SK-N-SH (cell line): ENCODE results near the gene SLC45A3. TPM values are rescaled to one million over a fixed set of nuclear protein-coding genes. Genes with fewer than 3 reads are reported as not detected.

Experiments
- CTCF ChIA-PET: fragments of 300-600, 350-600 bp; formaldehyde crosslinking; extraction: SDS; loops from one replicate; lab custom pipeline; 2021; lab: Yijun Ruan, JAX
- POLR2A ChIA-PET: fragments of 350-600 bp; sonication (Branson Sonifier 250); formaldehyde crosslinking; extraction: SDS; loops from one replicate; lab custom pipeline; 2020; ENCODE audit warnings: antibody characterized with exemption, inconsistent platforms; lab: Yijun Ruan, JAX
- DNase-seq: peaks from one replicate; pipeline ENCODE4 v3.0.0; 2012
- H2AFZ ChIP-seq: fragments of 200-600 bp; sonication (generic); 2 replicates; pipeline ENCODE4 v1.8.1; 2016; ENCODE audit warnings: antibody characterized with exemption, mild to moderate bottlenecking, low read depth
- H3F3A ChIP-seq: fragments of 200-600 bp; sonication (generic); replicated peaks from 2 replicates; pipeline ENCODE3; 2016; ENCODE audit warnings: antibody characterized with exemption, mild to moderate bottlenecking; ENCODE audit not compliant: insufficient read depth
- H3K27ac ChIP-seq, 2 experiments: fragments of 200-500 bp in 1 of 2; fragments of 200-600 bp in 1 of 2; sonication (Bioruptor generic) in 1 of 2; sonication (generic), shearing (Covaris generic) in 1 of 2; 2 replicates each; pipeline versions ENCODE4 v1.5.1 to v1.6.1; 2014 to 2016; ENCODE audit warnings: low read depth in 2 of 2, inconsistent platforms in 1 of 2, low read length in 1 of 2, mild to moderate bottlenecking in 1 of 2, mixed read lengths in 1 of 2
- H3K27me3 ChIP-seq: fragments of 200-600 bp; sonication (generic), shearing (Covaris generic); 2 replicates; pipeline ENCODE4 v1.6.1; 2016; ENCODE audit warnings: mixed run types; ENCODE audit not compliant: insufficient read depth
- H3K36me3 ChIP-seq, 2 experiments: fragments of 200-500 bp in 1 of 2; fragments of 200-600 bp in 1 of 2; sonication (Bioruptor generic) in 1 of 2; sonication (generic) in 1 of 2; replicated peaks in 1 of 2; 2 replicates each; pipeline versions ENCODE3 to v1.5.1; 2014 to 2016; ENCODE audit warnings: low read length in 1 of 2, mild to moderate bottlenecking in 1 of 2; ENCODE audit not compliant: insufficient read depth in 2 of 2, control insufficient read depth in 1 of 2
- H3K4me1 ChIP-seq, 2 experiments: fragments of 200-500 bp in 1 of 2; fragments of 200-600 bp in 1 of 2; sonication (Bioruptor generic) in 1 of 2; sonication (generic), shearing (Covaris generic) in 1 of 2; 2 replicates each; pipeline versions ENCODE4 v1.5.1 to v1.6.1; 2014 to 2016; ENCODE audit warnings: low read depth in 1 of 2, low read length in 1 of 2, mixed run types in 1 of 2; ENCODE audit not compliant: insufficient read depth in 2 of 2, control insufficient read depth in 1 of 2
- H3K4me2 ChIP-seq: fragments of 200-600 bp; sonication (generic), shearing (Covaris generic); 2 replicates; pipeline ENCODE4 v1.6.1; 2017; ENCODE audit warnings: mixed run types
- H3K4me3 ChIP-seq, 2 experiments: fragments of 200-500 bp in 1 of 2; fragments of 200-600 bp in 1 of 2; sonication (Bioruptor generic) in 1 of 2; sonication (generic), shearing (Covaris generic) in 1 of 2; 2 replicates each; pipeline versions ENCODE4 v1.5.1 to v1.8.1; 2014 to 2016; ENCODE audit warnings: low read depth in 2 of 2, inconsistent platforms in 1 of 2, low read length in 1 of 2, mild to moderate bottlenecking in 1 of 2, mixed read lengths in 1 of 2, moderate library complexity in 1 of 2
- H3K79me2 ChIP-seq: fragments of 200-600 bp; sonication (generic); 2 replicates; pipeline ENCODE4 v1.8.1; 2017; ENCODE audit warnings: mild to moderate bottlenecking; ENCODE audit not compliant: insufficient read depth
- H3K9ac ChIP-seq: fragments of 200-600 bp; sonication (generic); 2 replicates; pipeline ENCODE4 v1.6.1; 2017; ENCODE audit warnings: mixed run types
- H3K9me2 ChIP-seq: fragments of 200-600 bp; sonication (generic); 2 replicates; pipeline ENCODE4 v1.6.1; 2017; ENCODE audit warnings: mixed run types
- H3K9me3 ChIP-seq: fragments of 200-600 bp; sonication (generic); 2 replicates; pipeline ENCODE4 v1.6.1; 2017; ENCODE audit warnings: mixed run types, mild to moderate bottlenecking, moderate library complexity
- H4K20me1 ChIP-seq: fragments of 200-600 bp; sonication (generic); 2 replicates; pipeline ENCODE4 v1.6.1; 2017; ENCODE audit warnings: mild to moderate bottlenecking, mixed run types; ENCODE audit not compliant: insufficient read depth
- CHD2 ChIP-seq: fragments of 150-350 bp; IDR thresholded peaks from 2 replicates; pipeline ENCODE4 v1.6.1; 2018; ENCODE audit warnings: low read length; ENCODE audit not compliant: partially characterized antibody
- CTCF ChIP-seq: fragments of 200-600 bp; sonication (generic); IDR thresholded peaks from 2 replicates; pipeline ENCODE4 v1.6.1; 2017; ENCODE audit warnings: antibody characterized with exemption, mild to moderate bottlenecking, moderate library complexity
- EZH2phosphoT487 ChIP-seq: fragments of 200-600 bp; sonication (generic); IDR thresholded peaks from 2 replicates; pipeline ENCODE4 v1.6.1; 2017; ENCODE audit warnings: low read depth, mixed run types, mild to moderate bottlenecking, antibody characterized with exemption, moderate library complexity, borderline replicate concordance
- FOSL2 ChIP-seq: IDR thresholded peaks from 2 replicates; pipeline ENCODE4 v1.4.0; 2012; ENCODE audit warnings: low read depth, mild to moderate bottlenecking, moderate library complexity, borderline replicate concordance
- FOXJ3 ChIP-seq: sonication (generic); formaldehyde crosslinking; IDR thresholded peaks from 2 replicates; pipeline ENCODE4 v1.5.1; 2020; ENCODE audit warnings: mild to moderate bottlenecking, missing genetic modification reagents
- GATA2 ChIP-seq: sonication (generic); formaldehyde crosslinking; IDR thresholded peaks from 2 replicates; pipeline ENCODE4 v1.5.0; 2020; ENCODE audit warnings: mild to moderate bottlenecking, missing genetic modification reagents
- JUND ChIP-seq: IDR thresholded peaks from 2 replicates; pipeline ENCODE4 v1.4.0; 2012
- MAX ChIP-seq: IDR thresholded peaks from 2 replicates; pipeline ENCODE4 v1.4.0; 2012; ENCODE audit warnings: low read depth
- MEF2A ChIP-seq: IDR thresholded peaks from 2 replicates; pipeline ENCODE4 v1.4.0; 2012; ENCODE audit warnings: low read depth, borderline replicate concordance
- MXI1 ChIP-seq: IDR thresholded peaks from 2 replicates; pipeline ENCODE4 v1.6.1; 2012; ENCODE audit warnings: mild to moderate bottlenecking, low read depth, low read length, improper control_type of control experiment
- POLR2AphosphoS5 ChIP-seq: IDR thresholded peaks from 2 replicates; pipeline ENCODE4 v1.6.1; 2012; ENCODE audit warnings: low read depth, low read length
- REST ChIP-seq: IDR thresholded peaks from 2 replicates; pipeline ENCODE4 v1.6.1; 2012; ENCODE audit warnings: mild to moderate bottlenecking, low read depth, low read length, moderate library complexity
- RFX5 ChIP-seq: IDR thresholded peaks from 2 replicates; pipeline ENCODE4 v1.6.1; 2012; ENCODE audit warnings: mild to moderate bottlenecking, improper control_type of control experiment, low read length
- RXRA ChIP-seq: IDR thresholded peaks from 2 replicates; pipeline ENCODE4 v1.4.0; 2012; ENCODE audit warnings: low read depth, mild to moderate bottlenecking, borderline replicate concordance
- SIN3A ChIP-seq: IDR thresholded peaks from 2 replicates; pipeline ENCODE4 v1.6.1; 2012; ENCODE audit warnings: low read depth, mild to moderate bottlenecking, low read length, moderate library complexity, borderline replicate concordance
- TCF12 ChIP-seq: IDR thresholded peaks from 2 replicates; pipeline ENCODE4 v1.4.0; 2012
- TEAD4 ChIP-seq: IDR thresholded peaks from 2 replicates; pipeline ENCODE4 v1.4.0; 2012; ENCODE audit warnings: mild to moderate bottlenecking, borderline replicate concordance; ENCODE audit not compliant: insufficient read depth
- USF1 ChIP-seq: IDR thresholded peaks from 2 replicates; pipeline ENCODE4 v1.4.0; 2012; ENCODE audit warnings: low read depth, borderline replicate concordance
- YY1 ChIP-seq: IDR thresholded peaks from 2 replicates; pipeline ENCODE4 v1.4.0; 2012; ENCODE audit warnings: low read depth, mild to moderate bottlenecking
- ZBTB33 ChIP-seq: IDR thresholded peaks from 2 replicates; pipeline ENCODE4 v1.4.0; 2012; ENCODE audit warnings: low read depth, borderline replicate concordance
- WGBS: methylation state at CpG from one replicate; pipeline ENCODE4 v1.1.6; 2017; ENCODE audit warnings: low lambda C conversion rate; 5-methylcytosine and 5-hydroxymethylcytosine counted together
- polyA plus RNA-seq, 3 experiments: library from polyadenylated mRNA; depleted of rRNA; stranded (reverse); fragments of >200 nt; gene quantifications; 2 replicates each; pipeline ENCODE4 v1.2.3, GENCODE V29; 2012

The SLC45A3 gene
- polyA plus RNA-seq, 1 of the 3 experiments (the other 2 are of a cell fraction), result 4.6 TPM

GRCh38 chr1:205676002-205676401 lies 4.3 kb downstream of the SLC45A3 start:
- no peaks in the 10 kb centered on the region for H3F3A ChIP-seq
- H4K20me1 ChIP-seq, result no peaks in the 10 kb centered on the region
- H3K4me2 ChIP-seq, result no peak overlapping the region
- no peak overlapping the region for H2AFZ ChIP-seq
- no peak for DNase-seq
- no peak overlapping the region for H3K27ac ChIP-seq
- no peaks in the 10 kb centered on the region for H3K36me3 ChIP-seq
- H3K9ac ChIP-seq, result no peak overlapping the region
- peaks cover 38% of the 10 kb centered on the region for H3K79me2 ChIP-seq
- 100% methylated on average over 2 of the region's 5 CpGs for WGBS
- no peaks in the 10 kb centered on the region for H3K27me3 ChIP-seq
- H3K4me3 ChIP-seq, result no peak overlapping the region
- TF ChIP-seq USF1 (no peak), TCF12 (no peak), EZH2phosphoT487 (no peak), RFX5 (no peak), GATA2 (no peak)
- no peaks in the 10 kb centered on the region for H3K9me3 ChIP-seq
- peaks cover 8 to 12% of the 10 kb centered on the region in 2 experiments; a peak in 1 of 4 replicates for H3K4me1 ChIP-seq
- ChIA-PET CTCF (interaction anchor here (1.7 to 18.5 kb wide), 3 partner anchors 16 to 188 kb away, joined by 4 to 214 read pairs (median 13); no protein-coding TSS in a partner anchor), POLR2A (no interaction called here)
- H3K9me2 ChIP-seq, result no peaks in the 10 kb centered on the region

GRCh38 chr1:205675247-205675646 lies 5.1 kb downstream of the SLC45A3 start:
- no peaks in the 10 kb centered on the region for H3F3A ChIP-seq
- ChIA-PET CTCF (interaction anchor here (1.7 to 18.5 kb wide), 2 partner anchors 15 to 187 kb away, joined by 4 to 214 read pairs; no protein-coding TSS in a partner anchor), POLR2A (no interaction called here)
- no peak overlapping the region for H3K4me3 ChIP-seq
- no peak overlapping the region for H3K9ac ChIP-seq
- H2AFZ ChIP-seq, result no peak overlapping the region
- peaks cover 8 to 12% of the 10 kb centered on the region in 2 experiments; a peak in 1 of 4 replicates for H3K4me1 ChIP-seq
- no peak overlapping the region for H3K4me2 ChIP-seq
- DNase-seq, result no peak
- no peaks in the 10 kb centered on the region for H4K20me1 ChIP-seq
- no peaks in the 10 kb centered on the region for H3K27me3 ChIP-seq
- H3K9me3 ChIP-seq, result no peaks in the 10 kb centered on the region
- 96% methylated on average over 4 of the region's 4 CpGs for WGBS
- no peaks in the 10 kb centered on the region for H3K9me2 ChIP-seq
- TF ChIP-seq TEAD4 (no peak), POLR2AphosphoS5 (no peak), SIN3A (no peak), MXI1 (no peak), CHD2 (no peak), REST (no peak), ZBTB33 (no peak), FOXJ3 (no peak), EZH2phosphoT487 (no peak), FOSL2 (no peak), MEF2A (no peak), YY1 (no peak), GATA2 (no peak), CTCF (no peak), MAX (no peak), JUND (no peak), RXRA (no peak)
- H3K79me2 ChIP-seq, result peaks cover 42% of the 10 kb centered on the region
- H3K36me3 ChIP-seq, result no peaks in the 10 kb centered on the region
- H3K27ac ChIP-seq, result no peak overlapping the region
